ENCODE measurements around the gene SIGLEC12.

Gene SIGLEC12

DNA sequence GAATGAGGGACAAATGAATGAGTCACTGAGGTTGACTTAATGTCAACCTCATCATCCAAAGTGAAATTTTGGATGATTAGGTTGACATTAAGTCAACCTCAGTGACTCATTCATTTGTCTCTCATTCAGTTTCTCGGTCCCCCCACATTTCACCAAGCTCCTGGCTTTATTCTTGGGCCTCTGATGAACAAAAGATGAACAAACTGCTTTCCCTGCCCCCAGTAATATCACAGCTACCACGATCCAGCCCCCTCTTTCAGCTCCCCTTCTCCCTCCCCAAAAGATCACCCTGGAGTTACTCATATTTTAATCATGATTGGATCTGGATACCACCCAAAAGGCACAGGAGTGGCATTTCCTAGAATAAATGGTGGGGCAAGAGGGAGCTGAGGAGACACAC lies 12.5 kb downstream of the SIGLEC12 start:
- no peak for ATAC-seq
- TF ChIP-seq PPARA (CRISPR knock-in tag; IDR thresholded peaks at IDR 0.05; ENCODE audit: borderline replicate concordance) (no peak), ZFP3 (CRISPR knock-in tag; IDR thresholded peaks at IDR 0.05) (no peak), ZNF70 (CRISPR knock-in tag; IDR thresholded peaks at IDR 0.05) (no peak), CSDC2 (CRISPR knock-in tag; IDR thresholded peaks at IDR 0.05) (no peak), TCF4 (CRISPR knock-in tag; IDR thresholded peaks at IDR 0.05; ENCODE audit: borderline replicate concordance) (no peak), ZNF8 (CRISPR knock-in tag; IDR thresholded peaks at IDR 0.05) (no peak), SNAI2 (CRISPR knock-in tag; IDR thresholded peaks at IDR 0.05) (no peak), ARNTL (CRISPR knock-in tag; IDR thresholded peaks at IDR 0.05; ENCODE audit: borderline replicate concordance, low read depth) (no peak), ZC3H10 (CRISPR knock-in tag; IDR thresholded peaks at IDR 0.05) (no peak), ZNF565 (CRISPR knock-in tag; conservative IDR thresholded peaks at IDR 0.05; ENCODE audit: low read depth) (no peak), RARB (CRISPR knock-in tag; IDR thresholded peaks at IDR 0.05) (no peak), ISL1 (CRISPR knock-in tag; IDR thresholded peaks at IDR 0.05) (no peak), POU6F1 (CRISPR knock-in tag; IDR thresholded peaks at IDR 0.05; ENCODE audit: borderline replicate concordance, low read depth) (no peak), CSRNP3 (CRISPR knock-in tag; IDR thresholded peaks at IDR 0.05) (no peak), CREB5 (CRISPR knock-in tag; IDR thresholded peaks at IDR 0.05; ENCODE audit: low read depth) (no peak), BACH2 (CRISPR knock-in tag; IDR thresholded peaks at IDR 0.05; ENCODE audit: borderline replicate concordance) (no peak), ZFP30 (CRISPR knock-in tag; IDR thresholded peaks at IDR 0.05) (no peak), ESRRG (CRISPR knock-in tag; IDR thresholded peaks at IDR 0.05) (no peak), TSHZ2 (CRISPR knock-in tag; IDR thresholded peaks at IDR 0.05) (no peak)
- TF ChIP-seq, protein P1, sequence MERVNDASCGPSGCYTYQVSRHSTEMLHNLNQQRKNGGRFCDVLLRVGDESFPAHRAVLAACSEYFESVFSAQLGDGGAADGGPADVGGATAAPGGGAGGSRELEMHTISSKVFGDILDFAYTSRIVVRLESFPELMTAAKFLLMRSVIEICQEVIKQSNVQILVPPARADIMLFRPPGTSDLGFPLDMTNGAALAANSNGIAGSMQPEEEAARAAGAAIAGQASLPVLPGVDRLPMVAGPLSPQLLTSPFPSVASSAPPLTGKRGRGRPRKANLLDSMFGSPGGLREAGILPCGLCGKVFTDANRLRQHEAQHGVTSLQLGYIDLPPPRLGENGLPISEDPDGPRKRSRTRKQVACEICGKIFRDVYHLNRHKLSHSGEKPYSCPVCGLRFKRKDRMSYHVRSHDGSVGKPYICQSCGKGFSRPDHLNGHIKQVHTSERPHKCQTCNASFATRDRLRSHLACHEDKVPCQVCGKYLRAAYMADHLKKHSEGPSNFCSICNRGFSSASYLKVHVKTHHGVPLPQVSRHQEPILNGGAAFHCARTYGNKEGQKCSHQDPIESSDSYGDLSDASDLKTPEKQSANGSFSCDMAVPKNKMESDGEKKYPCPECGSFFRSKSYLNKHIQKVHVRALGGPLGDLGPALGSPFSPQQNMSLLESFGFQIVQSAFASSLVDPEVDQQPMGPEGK (CRISPR knock-in tag; IDR thresholded peaks at IDR 0.05; ENCODE audit: borderline replicate concordance): no peak

GRCh38 chr19:51488491-51488890 lies 13.1 kb downstream of the SIGLEC12 start:
- no peak for ATAC-seq
- TF ChIP-seq ZNF70 (CRISPR knock-in tag; IDR thresholded peaks at IDR 0.05) (no peak), ZNF565 (CRISPR knock-in tag; conservative IDR thresholded peaks at IDR 0.05; ENCODE audit: low read depth) (no peak), CSRNP3 (CRISPR knock-in tag; IDR thresholded peaks at IDR 0.05) (no peak), OSR1 (CRISPR knock-in tag; IDR thresholded peaks at IDR 0.05) (no peak)
